Measurements from ENCODE around the gene BMP6.

The BMP6 gene

GRCh38 chr6:7747901-7748504, 22.1 kb downstream of the BMP6 start:
- FAIRE-seq: no peak

GRCh38 chr6:7749478-7749877, 23.6 kb downstream of the BMP6 start:
- no peak for FAIRE-seq

- FAIRE-seq: no peak
Observed at GRCh38 chr6:7750197-7750596, 24.3 kb downstream of the BMP6 start.

DNA sequence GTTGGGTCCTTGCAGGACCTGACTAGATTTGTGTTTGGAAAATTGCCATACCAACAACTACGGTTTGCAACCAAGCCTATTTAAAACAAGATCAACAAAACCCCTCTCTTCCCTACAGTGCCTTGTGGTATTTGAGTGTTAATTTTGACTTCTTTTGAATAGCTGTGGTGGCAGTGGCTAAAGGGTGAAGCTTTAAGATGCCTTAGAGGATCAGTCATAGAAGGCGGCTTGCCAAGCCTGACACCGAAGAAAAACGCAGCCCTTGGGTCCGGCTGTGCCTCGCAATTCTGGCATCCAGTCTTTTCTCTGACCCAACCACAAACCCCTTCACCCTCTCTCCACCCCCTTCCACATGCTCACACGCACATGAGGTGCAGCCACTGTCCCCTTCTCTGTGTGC, 32.6 kb downstream of the BMP6 start:
- no peak for FAIRE-seq

- no peak for FAIRE-seq
Observed at GRCh38 chr6:7759320-7759719, 33.4 kb downstream of the BMP6 start.

- no peak for FAIRE-seq
Observed at GRCh38 chr6:7761051-7761450, 35.2 kb downstream of the BMP6 start.

DNA sequence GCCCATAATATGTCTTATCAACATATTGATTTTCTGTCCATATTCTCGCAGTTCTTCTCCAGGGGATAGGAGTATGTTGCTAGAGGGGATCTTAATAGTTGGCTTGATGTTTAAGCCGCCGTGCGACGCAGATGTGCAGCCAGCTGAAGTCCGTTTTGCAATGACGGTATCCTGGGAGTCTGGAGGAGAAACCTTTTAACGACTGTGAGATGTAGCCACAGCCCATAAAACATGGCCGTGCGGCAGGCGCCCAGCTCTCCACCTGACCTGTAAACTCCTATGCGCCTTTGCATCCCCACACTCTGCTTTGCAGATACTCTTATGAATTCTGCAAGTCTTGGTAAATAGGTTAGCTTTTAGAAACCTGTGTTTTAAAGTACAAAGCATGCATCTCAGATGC, 36.9 kb downstream of the BMP6 start:
- no peak for FAIRE-seq

GRCh38 chr6:7763881-7764280, 38.0 kb downstream of the BMP6 start:
- no peak for FAIRE-seq

- FAIRE-seq: no peak
Observed at GRCh38 chr6:7765575-7766325, 39.9 kb downstream of the BMP6 start.

- no peak for FAIRE-seq
Observed at GRCh38 chr6:7769702-7770101, 43.8 kb downstream of the BMP6 start.

DNA sequence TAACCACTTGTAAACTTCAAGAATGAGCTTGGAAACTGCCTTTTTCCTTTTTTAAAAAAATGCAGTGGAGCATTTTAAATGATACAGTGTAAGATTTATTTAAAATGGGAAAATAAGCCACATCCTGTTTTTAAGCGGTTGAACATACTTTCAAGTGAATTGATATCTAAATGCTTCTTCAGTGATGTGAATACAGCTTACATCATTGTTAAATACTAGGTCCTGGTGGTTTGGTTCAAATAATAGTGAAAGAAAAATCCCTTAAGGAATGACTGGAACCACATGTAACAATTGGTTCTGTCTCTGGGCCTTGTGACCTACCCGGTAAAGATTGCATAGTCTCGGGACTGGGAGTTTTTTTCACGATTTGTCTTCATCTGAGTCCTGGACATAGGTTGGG, 44.2 kb downstream of the BMP6 start:
- FAIRE-seq: no peak

DNA sequence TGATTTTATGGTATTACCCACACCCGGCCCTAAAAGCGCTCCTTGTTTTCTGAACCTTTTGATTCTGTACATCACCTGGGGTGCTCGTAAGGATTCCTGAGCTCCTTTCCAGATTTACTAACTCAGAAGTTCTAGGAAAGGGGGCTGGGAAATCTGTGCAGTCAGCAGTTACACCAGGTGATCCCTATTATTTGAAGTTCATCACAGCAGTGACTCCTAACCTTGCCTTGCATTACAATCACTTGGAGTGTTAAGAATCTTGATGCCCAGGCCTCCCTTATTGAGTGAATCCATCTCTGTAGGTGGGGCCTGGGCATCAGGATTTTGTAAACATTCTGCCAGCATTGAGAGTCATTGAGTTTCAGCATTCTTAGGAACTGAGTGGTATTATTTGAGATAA, 44.7 kb downstream of the BMP6 start:
- no peak for FAIRE-seq

DNA sequence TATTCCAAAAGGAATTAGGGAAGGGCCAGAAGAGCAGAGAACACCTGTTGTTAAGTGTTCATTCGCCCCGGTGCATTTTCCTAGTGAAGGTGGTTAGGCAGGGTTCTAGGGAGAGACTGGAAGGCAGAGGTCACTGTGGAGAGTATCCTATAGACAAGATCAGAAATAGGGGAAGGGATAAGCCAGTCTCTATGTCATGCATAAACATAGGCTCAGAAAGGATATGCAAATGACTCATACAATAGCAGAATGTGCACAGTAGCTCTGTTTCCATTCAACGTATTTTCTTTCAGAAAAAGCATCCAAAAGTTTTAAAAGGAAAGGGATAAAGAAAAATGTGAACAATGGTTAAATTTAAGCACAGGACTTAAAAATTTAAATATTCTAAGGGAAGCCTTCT, 47.4 kb downstream of the BMP6 start:
- FAIRE-seq: no peak

DNA sequence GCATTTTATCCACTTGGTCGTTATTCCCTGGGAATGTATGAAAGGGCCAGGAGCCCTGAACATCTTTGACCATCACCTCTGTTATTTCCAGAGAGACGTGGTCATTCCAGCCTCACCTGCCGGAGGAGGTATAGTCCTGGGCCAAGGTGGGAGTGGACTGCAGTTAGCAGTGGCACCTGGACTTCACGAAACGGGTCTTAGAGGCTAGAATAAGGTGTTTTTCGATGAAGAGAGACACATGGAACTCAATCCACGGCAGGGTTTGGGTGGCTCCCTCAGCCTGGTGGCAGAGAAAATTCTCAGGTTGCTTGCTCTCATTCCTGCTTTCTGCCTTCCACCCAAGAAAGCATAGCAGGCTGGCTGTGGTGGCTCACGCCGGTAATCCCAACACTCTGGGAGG, 48.0 kb downstream of the BMP6 start:
- no peak for FAIRE-seq

DNA sequence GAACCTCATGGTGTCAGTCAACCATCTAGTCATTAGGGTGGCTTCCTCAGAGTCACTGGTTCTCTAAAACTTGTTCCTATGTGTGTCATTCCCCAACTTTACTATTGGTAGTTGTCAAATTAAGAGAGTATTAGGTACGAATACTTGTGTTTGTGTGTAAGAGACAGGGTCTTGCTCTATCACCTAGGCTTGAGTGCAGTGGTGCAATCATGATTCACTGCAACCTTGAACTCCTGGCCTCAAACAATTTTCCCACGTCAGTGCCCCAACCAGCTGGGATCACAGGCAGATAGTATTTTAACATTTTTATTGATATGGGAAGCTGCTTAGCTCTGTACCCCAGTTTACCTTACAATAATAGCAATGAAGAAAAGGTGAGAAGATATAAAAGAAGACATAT, 50.6 kb downstream of the BMP6 start:
- no peak for FAIRE-seq

DNA sequence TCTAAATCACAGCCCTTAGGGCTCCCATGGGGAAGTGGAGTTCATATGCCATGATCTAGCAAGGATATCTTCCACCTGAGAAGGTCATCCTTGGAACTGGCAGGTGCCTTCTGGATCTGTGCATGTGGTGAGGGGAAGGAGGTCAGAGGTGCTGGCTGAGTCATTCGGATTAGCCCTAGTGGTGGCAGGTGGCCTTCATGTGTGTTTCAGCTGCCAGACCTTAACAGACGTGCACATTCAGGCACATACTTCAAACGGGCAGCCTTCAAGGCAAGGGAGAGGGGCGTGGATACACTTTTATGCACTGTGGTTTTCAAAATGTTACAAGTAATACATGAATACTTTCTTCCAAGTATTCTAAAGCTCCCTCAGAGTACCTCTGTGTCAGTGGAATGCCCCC, 51.2 kb downstream of the BMP6 start:
- FAIRE-seq: no peak

DNA sequence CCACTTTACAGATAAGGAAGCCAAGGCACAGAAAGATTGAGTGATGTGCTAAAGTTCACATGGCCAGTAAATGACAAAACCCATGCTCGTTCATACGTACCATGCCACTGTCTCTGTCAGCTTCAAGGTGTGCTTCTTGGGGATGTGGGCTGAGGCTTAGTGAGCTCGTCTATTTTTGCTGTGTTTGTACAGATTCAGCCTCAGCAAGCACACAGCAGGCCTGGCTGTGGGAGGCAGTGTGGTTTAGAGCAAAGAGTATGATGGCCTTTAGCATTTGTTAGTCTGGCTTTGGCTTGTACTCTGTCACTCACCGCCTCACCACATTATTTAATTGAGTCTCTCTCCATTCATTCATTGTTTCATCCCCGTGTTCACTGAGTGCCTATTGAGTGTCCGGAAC, 55.3 kb downstream of the BMP6 start:
- FAIRE-seq: no peak

DNA sequence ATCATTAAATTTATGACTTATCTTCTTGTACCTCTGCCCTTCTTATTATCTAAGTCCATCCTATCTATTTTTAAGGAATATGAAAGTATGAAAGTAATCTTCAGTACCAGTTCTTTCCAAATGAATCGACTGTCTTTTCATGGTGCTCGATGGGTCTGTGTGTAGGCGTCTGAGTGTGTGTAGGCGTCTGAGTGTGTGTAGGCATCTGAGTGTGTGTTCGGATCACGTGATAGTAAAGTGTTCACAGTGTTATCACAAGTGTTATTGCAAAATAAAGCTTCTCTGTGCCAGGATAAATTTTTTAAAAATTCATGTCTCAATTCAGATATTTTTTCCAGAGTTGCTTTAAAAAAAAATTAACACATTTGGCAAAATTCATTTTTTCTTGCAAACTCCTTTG, 58.3 kb downstream of the BMP6 start:
- FAIRE-seq: no peak

DNA sequence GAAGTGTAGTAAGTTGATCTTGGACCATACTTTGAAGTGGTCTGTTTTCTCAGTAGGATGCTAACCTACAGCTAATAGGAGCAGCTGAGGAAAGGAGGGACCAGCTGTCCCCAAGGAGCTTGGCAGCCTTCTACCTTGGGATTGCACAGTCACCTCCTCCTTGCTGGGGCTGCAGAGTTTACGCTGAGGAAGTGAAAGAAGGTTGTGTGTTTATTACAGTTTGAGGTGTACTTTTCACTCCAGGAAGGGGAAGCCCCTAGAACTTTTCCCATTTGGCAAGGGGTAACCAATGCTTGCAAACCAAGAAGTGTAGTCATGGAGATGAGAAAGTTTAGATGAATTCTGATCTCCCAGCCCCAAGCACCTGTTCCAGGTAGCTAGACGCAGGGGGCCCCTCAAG, 58.8 kb downstream of the BMP6 start:
- FAIRE-seq: no peak

GRCh38 chr6:7785243-7786035, 59.5 kb downstream of the BMP6 start:
- no peak for FAIRE-seq

DNA sequence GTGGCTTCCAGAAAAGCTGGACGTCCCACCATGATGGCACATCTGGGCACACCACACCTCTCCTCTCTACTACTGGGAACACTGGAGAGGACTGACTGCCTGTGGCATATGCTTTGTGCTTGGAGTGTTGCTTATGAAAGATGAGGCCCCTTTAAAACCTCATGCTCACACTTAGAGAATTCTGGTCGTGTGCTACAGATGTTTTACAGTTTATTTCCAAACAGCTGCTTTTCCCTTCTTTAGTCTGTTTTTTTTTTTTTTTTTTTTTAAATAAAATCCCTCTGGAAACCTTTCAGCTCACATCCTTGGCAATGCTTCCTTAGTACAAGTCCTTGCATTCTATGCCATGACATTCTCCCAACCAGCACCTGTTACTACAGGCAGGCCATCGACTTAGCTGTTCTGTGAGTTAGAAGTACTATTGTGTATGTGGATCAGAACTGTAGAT, 60.3 kb downstream of the BMP6 start:
- FAIRE-seq: no peak

DNA sequence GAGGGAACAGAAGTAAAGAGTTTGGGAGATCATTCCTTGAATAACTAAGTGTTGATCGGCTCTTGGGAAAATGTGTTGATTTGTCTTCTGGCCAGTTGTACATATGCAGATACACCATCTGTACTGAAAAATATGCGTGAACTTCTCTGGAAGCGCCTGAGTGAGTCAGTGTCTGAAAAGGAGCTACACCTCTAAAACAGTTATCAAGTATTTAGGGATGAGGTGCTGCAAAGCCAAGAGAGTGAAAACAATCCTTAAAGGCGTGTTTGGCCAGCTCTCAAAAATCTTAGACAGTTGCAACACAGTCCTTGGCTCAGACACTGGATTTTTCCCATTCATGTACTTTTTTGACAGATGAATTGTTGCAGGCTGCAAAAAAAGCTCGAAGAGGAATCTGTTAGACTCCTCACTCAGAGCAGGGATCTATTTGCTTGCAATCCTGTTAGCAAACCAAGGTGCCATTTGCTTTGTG, 61.3 kb downstream of the BMP6 start:
- FAIRE-seq: no peak

- no peak for FAIRE-seq
Observed at GRCh38 chr6:7787731-7788130, 61.8 kb downstream of the BMP6 start.

DNA sequence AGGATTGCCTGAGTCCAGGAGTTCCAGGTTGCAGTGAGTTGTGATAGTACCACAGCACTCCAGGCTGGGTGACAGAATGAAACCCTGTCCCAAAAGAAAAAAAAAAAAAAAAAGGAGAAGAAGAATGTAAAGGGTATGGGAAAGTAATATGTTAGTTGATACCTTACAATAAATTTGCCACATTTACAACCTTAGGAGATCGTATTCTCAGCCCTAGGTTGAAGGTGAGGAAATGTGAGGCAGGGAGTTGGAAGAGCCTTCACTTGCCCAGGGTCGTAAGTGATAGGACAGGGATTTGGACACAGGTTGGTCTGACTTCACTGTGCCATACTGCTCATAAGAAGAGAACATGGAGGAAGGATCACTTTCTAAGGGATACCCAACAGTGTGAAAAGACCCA, 68.6 kb downstream of the BMP6 start:
- FAIRE-seq: no peak

All from G401.6 (cell line).